ENCODE data around the gene TTC23.

TTC23 gene

DNA sequence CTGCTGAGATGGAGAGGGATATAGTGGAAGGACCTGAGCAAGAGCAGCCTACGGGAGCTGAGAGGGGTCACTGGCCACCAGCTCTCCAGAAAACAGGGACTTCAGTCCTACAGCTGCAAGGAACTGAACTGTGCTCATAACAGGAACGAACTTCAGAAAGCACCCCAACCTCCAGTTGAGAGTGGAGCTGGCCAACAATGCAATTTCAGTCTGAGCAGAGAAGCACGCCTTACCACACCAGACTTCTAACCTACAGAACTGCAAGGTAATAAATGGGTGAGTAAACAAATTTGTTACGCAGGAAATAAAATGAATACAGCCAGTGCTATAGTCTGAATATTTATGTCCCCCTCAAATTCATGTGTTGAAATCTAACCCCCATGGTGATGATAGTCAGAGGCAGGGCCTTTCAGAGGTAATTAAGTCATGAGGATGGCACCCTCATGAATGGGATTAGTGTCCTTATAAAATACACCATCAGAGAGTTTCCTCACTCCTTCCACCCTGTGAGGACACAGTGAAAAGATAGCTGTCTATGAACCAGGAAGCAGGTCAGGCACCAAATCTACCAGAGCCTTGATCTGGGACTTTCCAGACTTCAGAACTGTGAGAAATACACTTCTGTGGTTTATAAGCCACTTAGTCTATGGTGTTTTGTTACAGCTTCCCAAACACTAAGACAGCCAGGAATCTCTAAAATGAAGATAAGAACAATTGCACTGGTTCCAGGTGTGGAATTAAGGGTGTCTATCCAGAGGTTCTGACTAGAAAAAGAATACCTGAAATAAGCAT lies 85.9 kb downstream of the TTC23 start:
- DNase-seq, result peak; percentile 4

DNA sequence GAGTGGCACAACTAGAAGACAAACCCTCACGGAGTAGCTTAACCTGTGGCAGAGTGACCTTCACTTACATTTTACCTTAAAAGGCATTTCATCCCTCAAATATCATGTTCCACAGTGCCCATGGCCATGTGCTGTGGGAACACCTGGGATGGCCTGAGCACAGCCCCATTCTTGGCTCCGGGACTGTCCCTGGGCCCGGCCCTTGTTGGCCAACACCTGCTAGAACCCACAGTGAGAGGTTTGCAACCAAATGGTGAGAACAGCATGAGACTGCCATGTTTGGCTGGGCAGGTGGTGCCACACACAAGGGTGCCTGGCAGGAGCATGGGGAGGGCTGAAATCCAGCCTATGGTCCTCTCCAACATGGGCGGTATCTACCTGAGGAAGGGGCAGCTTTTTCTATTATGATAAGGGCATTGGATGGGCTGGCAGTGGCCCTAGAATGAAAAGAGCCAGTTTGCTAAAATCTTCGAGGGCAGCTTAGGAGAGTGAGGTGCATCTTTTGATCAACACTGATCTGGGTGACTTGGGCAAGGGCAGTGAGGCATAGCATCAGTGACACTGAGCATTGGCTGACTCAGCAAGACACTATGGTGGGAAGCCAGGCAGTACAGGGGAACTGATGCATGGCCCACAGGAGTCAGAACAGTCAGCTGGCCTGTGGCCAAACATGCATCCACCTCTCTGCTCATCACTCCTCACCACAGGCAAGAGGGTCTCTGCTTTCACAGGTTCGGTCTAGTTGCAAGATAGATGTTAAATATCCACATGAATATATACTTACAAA lies 90.6 kb downstream of the TTC23 start:
- DNase-seq, result no peak

DNA sequence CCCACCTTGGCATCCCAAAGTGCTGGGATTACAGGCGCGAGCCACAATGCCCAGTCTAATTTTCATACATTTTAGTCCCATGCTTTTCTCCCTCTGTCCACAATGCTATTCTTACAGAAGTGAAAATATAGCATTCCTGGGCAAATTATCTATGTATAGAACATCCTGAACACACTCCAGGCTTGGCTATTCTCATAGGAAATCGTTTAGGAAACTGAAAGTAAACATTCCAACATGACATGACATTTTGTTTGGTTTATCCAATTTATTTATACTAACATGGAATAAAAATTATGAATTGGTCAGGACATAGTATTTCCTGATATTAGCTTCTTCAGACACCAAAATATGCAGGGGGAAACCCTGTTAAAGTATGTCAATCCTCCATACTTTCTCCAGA lies 91.9 kb downstream of the TTC23 start:
- no peak for DNase-seq

GRCh38 chr15:99155961-99156443 lies 93.4 kb downstream of the TTC23 start:
- DNase-seq, result no peak

- DNase-seq, result no peak
Measured at GRCh38 chr15:99154271-99154670, 95.1 kb downstream of the TTC23 start.

DNA sequence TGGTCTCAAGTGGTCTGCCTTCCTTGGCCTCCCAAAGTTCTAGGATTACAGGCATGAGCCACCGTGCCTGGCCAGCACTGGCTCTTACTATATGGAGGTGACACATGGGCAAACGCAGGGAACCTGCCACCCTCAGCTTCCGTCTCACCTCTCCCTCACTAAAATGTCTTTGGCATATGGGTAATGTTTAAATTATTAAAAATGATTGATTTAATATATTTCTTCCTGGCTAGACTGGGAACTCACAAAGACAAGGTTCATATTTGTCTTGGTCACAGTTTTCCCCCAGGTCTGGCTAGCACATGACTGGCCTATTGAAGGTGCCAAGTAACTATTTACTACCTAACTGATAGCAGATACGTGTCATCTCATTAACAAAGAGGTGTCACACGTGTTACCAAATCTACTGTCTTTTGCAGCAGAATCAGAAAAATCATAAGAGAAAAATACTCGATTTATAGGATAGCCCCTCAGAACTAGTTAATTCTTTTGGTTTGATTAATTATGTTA lies 96.3 kb downstream of the TTC23 start:
- no peak for DNase-seq

GRCh38 chr15:99151156-99151555 lies 98.2 kb downstream of the TTC23 start:
- DNase-seq, result no peak

GRCh38 chr15:99149366-99149765 lies 100.0 kb downstream of the TTC23 start:
- DNase-seq, result no peak

DNA sequence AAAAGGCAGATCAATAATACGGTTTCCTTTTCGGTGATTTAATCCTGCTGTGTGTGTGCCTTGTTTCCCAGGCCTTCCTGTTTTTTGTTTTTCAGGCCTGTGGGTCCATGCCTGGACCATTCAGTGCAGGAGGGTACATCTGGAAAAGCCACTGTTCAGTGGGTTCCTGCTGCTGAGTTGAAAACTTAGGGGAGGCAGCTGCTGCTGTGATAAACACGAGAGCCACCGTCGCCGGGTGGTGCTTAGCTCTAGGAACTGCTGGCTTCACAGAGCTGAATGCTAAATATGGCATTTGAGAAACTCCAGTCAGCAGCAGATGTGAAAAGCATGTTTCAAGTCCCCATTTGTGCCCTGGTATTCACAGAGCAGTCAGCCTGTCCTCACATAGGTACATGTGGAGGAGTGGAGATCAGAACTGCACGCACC lies 100.5 kb downstream of the TTC23 start:
- DNase-seq, result no peak

GRCh38 chr15:99146661-99147060 lies 102.7 kb downstream of the TTC23 start:
- no peak for DNase-seq

DNA sequence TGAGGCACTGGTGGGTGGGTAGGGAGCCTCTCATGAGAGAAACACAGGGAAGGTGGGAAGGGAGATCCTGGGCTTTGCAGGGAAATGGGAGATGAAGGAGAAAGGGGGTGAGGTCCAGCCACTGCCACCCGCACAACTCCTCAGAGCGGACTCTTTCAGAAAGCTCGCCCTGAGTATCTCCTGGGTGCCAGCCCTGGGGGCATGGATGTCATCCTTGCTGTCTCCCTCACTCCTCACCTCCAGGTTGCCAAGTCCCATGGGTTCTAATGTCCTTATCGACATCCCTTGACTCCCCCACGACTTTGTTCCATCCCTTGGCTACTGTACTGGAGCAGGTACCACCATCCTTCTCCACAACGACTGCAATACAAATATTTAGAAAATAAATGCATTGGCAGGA lies 103.6 kb downstream of the TTC23 start:
- no peak for DNase-seq

DNA sequence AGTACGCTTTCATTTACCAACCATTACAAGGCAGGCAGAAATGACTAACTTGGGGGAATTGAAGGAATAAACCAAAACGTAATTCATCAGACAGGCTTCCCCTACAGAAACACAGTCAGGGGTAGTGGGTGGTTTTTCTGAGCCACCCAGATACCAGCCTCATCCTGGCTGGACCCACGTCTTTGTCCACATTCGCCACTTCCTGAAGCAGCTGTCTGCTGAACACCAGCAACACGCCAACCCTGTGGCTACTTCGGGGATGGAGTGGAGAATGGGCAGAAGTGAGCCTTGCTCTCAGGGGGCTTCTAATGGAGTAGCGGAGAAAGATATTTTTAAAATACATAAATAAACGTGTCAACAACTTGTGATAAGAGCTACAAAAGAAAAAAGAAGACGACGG lies 104.4 kb downstream of the TTC23 start:
- no peak for DNase-seq

GRCh38 chr15:99143655-99144610 lies 105.4 kb downstream of the TTC23 start:
- DNase-seq, result no peak

- DNase-seq, result no peak
Measured at GRCh38 chr15:99143242-99143641, 106.1 kb downstream of the TTC23 start.

GRCh38 chr15:99142562-99142961 lies 106.8 kb downstream of the TTC23 start:
- DNase-seq, result no peak

DNA sequence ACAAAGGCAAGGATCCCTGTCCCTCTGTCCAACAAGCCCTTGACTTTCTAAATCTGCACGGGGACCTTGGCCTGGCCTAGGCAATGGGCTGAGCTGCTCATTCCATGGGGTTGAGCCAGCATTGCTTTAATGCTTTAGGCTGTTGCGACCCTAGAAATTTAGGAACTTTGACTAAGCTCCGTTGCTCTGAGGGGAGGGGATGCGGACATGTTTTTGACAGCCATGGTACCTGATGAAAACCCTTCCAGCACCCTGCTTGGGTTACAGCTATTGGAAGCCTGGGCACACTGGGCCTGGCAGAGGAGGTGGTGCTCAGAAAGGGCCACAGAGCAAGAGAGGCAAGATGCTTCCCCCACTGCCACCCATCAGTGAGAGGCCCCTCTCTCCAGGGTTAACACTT lies 107.4 kb downstream of the TTC23 start:
- no peak for DNase-seq

GRCh38 chr15:99140590-99140989 lies 108.8 kb downstream of the TTC23 start:
- DNase-seq, result no peak

GRCh38 chr15:99139276-99139675 lies 110.1 kb downstream of the TTC23 start:
- no peak for DNase-seq

DNA sequence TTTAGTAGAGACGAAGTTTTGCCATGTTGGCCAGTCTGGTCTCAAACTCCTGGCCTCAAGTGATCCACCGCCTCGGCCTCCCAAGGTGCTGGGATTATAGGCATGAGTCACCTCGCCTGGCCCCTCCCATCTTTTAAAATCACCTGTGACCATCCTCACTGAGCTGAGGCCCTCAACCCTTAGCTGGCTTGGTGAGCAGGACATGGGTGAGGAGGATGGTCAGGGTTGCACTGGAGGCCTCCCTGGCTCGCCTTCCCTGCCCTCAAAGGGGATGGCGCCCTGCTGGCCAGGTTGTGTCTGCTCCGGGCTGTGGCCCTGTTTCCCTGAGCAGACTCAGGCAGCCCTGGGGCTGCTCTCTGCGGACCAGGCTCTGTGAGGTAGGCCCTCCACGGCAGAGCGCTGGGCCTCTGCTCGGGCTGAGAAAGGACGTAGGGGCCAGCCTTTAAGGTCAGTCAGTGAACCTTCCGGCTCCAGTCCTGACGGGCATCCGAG lies 110.8 kb downstream of the TTC23 start:
- DNase-seq, result no peak

GRCh38 chr15:99137877-99138276 lies 111.5 kb downstream of the TTC23 start:
- DNase-seq, result no peak

DNA sequence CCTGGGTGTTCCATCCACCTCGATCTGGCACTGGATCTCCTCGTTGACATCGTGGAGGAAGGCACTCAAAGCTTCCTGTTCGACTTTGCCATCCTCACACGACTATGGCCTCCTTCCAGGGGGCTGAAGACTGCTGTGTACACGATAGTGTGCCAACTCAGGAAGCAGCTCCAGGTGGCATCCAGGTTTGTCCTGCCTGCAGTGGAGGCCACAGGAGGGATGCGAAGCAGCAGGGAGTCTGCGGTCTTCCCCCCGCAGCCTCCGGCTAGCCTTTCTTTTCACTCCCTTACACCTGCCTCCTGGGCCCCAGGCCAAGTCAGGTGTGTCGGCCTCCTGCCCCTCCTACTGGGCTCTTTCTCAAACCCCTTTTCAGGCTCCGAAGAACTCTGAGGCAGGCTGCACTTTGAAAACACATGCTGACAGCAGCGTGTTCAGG lies 112.3 kb downstream of the TTC23 start:
- no peak for DNase-seq

DNA sequence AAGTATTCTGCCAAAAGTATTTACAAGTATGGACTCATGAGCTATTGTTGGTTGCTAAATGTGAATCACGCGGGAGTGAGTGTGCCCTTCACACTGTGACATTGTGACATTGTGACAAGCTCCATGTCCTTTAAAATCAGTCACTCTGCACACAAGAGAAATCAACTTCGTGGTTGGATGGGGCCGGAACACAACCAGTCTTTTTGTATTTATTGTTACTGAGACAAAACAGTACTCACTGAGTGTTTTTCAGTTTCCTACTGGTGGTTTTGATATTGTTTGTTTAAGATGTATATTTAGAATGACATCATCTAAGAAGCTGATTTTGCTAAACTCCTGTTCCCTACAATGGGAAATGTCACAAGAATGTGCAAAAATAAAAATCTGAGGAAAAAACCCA lies 114.2 kb downstream of the TTC23 start:
- no peak for DNase-seq

All from CD4-positive, alpha-beta T cell treated with Interleukin-4 for 4 hours (primary cell).